VCaP (cell line): ENCODE results near the gene ACACA.

Experiments used
- H3K27ac ChIP-seq: fragments of 450-650 bp; 2 replicates; pipeline ENCODE4 v1.5.1; 2017
- TF ChIP-seq, protein P1 (sequence below): fragments of 450-650 bp; conservative IDR thresholded peaks from 2 replicates; pipeline ENCODE4 v1.5.1; 2017; ENCODE audit warnings: mild to moderate bottlenecking, moderate library complexity

Gene ACACA

DNA sequence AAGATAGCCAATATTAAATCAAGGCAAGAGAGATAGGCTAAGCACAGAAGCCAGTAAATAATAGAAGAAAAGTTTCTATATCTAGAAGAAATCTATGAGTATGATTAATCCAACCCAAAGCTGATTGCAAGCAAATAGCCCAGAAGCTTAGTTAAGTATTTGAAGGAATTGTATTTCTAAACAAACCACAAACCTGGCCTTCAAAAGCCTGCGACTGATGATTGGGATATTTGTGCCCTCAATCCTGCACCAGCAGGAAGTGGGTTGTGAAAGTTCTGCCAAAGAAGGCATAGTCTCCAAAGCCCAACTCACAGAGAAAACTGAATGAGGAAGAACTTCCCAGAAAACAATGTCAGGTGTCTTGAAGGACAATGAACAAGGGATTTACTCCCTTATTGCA lies 145.3 kb downstream of the ACACA start:
- TF ChIP-seq, protein P1, sequence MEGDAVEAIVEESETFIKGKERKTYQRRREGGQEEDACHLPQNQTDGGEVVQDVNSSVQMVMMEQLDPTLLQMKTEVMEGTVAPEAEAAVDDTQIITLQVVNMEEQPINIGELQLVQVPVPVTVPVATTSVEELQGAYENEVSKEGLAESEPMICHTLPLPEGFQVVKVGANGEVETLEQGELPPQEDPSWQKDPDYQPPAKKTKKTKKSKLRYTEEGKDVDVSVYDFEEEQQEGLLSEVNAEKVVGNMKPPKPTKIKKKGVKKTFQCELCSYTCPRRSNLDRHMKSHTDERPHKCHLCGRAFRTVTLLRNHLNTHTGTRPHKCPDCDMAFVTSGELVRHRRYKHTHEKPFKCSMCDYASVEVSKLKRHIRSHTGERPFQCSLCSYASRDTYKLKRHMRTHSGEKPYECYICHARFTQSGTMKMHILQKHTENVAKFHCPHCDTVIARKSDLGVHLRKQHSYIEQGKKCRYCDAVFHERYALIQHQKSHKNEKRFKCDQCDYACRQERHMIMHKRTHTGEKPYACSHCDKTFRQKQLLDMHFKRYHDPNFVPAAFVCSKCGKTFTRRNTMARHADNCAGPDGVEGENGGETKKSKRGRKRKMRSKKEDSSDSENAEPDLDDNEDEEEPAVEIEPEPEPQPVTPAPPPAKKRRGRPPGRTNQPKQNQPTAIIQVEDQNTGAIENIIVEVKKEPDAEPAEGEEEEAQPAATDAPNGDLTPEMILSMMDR = no peak
- H3K27ac ChIP-seq = no peak overlapping the region

DNA sequence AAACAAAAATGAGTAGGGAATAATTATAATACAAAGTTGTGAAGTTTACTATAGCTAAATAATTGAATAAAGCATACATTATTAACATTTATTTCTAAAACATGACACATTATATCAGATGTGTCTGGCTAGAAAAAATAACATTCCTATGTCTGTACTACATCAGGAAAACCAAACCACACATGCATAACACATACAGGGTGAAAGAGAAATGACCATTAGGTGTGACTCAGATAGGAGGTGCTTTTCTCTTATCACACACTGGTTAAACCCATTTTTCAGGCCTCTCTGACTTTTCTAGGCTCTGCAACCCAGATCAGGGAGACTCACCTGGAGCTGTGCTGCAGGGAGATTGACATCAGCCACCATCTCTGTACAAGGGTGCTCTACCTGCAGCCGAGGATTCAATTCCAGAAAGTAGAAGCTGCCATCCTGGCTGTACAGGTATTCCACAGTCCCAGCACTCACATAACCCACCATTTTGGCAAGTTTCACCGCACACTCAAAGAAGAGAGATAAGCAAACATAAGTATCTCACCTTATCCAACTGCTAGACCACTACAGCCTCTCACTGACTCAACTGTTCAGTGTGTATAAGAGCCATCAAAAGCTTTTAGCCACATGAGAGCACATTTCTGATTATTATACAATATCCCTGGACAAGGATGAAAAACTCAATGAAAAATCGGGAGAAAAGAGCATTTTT lies 147.5 kb downstream of the ACACA start:
- TF ChIP-seq, protein P1 = no peak
- H3K27ac ChIP-seq = peak overlapping the region; percentile 2; the same call in 1 of the 2 replicates

DNA sequence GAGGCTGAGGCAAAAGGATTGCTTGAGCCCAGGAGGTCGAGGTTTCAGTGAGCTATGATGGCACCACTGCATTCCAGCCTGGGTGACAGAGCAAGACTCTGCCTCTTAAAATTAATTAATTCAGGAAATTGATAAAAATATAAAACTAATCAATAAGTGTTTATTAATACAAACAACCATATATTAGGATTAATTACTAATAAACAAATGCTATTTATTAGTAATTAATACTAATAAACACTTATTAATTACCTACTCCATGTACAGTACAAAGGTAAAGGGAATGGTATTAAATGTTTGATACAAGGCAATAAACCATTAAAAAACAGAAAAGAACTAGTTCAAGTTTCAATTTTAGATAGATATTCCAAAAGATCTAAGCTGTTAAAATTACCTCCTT lies 150.0 kb downstream of the ACACA start:
- TF ChIP-seq, protein P1 = no peak

DNA sequence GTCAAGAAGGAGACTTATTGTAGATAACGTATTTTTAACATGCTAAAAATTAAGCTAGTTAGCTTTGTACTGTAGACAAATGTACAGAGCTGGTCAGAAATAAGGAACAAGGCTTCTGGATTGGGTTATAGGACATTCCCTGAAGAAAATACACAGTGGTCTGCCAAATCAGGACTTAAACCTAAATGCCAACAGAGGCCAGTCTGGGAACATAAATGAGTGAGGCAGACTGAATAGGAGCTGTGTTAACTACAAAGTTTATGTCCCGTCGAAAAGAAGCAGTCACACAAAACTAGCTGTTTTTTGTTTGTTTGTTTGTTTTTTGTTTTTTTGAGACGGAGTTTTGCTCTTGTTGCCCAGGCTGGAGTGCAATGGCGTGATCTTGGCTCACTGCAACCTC lies 151.2 kb downstream of the ACACA start:
- TF ChIP-seq, protein P1 = no peak; the same call in 1 of the 2 replicates

More for the DNA sequence above, 150.0 kb downstream of the ACACA start:
- H3K27ac ChIP-seq = no peak overlapping the region; the same call in 1 of the 2 replicates

DNA sequence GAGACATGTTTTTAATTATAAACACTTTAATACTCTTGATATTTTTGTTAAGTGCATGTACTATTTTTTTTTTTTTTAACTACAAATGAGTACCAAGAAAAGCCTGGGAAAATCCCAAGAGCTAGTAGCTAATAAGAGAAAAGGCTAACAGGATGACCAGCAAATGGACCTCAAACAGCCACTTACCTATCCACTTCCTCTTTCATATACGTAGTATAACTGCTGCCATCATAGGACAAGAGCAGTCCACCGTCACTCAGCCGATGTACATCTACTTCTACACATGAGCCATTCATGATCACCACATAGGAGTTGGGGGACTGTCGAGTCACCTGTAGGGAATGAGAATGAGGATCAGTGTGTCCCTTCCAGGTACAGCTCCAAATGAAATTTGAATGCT lies 158.8 kb downstream of the ACACA start:
- H3K27ac ChIP-seq = 0 out of 2 replicates have a peak overlapping the region, but pooled peaks have one; percentile 0
- TF ChIP-seq, protein P1 = no peak

More for the DNA sequence above, 151.2 kb downstream of the ACACA start:
- peak overlapping the region; percentile 1; the same call in 1 of the 2 replicates for H3K27ac ChIP-seq

DNA sequence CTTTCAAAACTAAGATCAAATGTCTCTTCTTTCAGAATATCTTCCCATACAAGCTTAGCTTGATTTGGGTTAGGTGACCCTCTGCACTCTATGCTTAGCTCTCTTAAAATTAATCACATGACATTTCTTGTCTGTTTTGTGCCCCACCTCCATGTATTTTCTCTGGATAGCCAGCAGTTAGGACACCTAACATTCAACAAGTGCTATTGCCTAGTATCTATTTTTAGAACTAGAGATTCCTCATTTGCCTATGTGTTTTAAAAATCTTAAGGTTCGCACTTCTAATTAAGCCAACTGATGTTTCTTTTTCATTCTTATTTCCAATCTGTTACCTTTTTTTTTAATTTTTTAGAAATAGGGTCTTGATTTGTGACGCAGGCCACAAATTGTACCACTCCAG lies 160.6 kb downstream of the ACACA start:
- TF ChIP-seq, protein P1 = no peak

DNA sequence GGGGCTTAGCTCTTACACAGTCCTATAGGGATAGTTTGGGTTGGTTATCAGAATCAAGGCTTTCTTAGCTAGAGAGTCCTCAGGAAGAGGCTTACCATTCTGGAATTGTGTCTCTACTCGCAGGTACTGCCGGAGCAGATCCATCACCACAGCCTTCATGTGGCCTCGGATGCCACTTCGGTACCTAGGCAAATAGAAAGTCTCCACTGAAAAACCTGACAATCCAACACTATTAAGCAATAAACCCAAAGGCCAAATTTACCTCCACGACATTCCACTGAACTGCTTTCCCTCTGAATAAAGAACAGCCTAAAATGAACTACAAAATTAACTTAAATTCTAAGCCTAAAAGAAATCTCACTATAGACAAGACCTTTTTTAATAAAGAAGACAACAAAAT lies 166.3 kb downstream of the ACACA start:
- TF ChIP-seq, protein P1 = no peak
- peak overlapping the region; percentile 1; the same call in 1 of the 2 replicates for H3K27ac ChIP-seq

More for the DNA sequence above, 160.6 kb downstream of the ACACA start:
- no peak overlapping the region; the same call in 1 of the 2 replicates for H3K27ac ChIP-seq
